ENCODE data around the gene FAT3.

FAT3 gene

GRCh38 chr11:92224407-92225124 lies at the start of gene FAT3:
TSS of gene FAT3 (plus strand) at chr11:92224818. CDS start at chr11:92352113, 127,295 bp downstream.
- peak; percentile 78 for DNase-seq (ENCODE audit: low spot score)

DNA sequence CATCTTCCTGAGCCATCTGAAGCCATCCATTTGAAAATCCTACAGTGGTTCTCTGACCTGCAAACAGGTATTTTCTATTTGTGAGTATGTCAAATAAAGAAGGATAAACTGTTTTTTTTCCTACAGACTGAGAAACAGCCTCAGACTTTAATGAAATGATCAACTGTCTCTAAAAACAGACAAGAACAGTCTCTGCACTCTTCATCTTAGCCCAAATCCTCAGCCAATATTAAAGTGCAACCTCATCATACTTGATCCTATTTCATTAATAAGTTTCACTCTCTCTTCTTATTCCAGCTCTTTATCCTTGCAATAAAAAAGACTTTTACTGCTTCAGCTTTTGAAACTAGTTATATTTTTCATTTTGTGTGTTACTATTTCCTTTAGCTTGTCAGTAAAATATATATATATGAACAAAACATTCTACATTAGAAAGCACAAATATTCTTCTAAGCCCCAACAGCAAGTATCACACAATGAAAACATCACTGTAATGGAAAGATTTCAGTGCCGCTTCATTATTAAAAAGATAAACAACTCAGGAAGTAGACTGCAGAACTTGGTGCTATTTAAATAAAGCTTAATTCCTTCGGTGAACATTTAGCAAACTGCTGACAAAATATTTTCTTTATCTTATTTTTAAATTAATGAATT lies 45.5 kb upstream of the FAT3 start:
- no peak for DNase-seq (ENCODE audit: low spot score)

- no peak for DNase-seq (ENCODE audit: low spot score)
Observed at GRCh38 chr11:92180226-92180625, 44.4 kb upstream of the FAT3 start.

- no peak for DNase-seq (ENCODE audit: low spot score)
Observed at GRCh38 chr11:92180664-92181251, 43.9 kb upstream of the FAT3 start.

- no peak for DNase-seq (ENCODE audit: low spot score)
Observed at GRCh38 chr11:92190535-92191206, 33.9 kb upstream of the FAT3 start.

DNA sequence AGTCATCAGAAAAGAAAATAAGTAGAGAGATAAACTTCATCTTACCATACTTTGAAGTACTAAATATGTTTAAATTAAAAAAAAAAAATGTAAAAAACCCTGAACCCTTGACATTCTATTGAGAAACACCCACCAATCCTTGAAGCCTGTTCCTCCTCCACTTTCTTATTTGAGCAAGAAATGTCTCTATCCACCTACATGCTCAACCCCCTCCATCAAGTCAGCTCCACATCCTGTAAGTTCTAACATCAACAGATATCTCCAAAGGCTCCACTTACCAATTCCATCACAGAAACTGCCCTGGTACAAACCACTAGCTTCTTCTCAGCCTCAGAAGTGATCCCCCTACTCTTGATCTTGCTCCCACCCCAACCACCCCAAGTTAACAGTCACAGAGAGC lies 32.5 kb upstream of the FAT3 start:
- no peak for DNase-seq (ENCODE audit: low spot score)

- DNase-seq (ENCODE audit: low spot score), result no peak
Observed at GRCh38 chr11:92198268-92198667, 26.4 kb upstream of the FAT3 start.

GRCh38 chr11:92199991-92200390 lies 24.6 kb upstream of the FAT3 start:
- DNase-seq (ENCODE audit: low spot score), result peak; percentile 66

DNA sequence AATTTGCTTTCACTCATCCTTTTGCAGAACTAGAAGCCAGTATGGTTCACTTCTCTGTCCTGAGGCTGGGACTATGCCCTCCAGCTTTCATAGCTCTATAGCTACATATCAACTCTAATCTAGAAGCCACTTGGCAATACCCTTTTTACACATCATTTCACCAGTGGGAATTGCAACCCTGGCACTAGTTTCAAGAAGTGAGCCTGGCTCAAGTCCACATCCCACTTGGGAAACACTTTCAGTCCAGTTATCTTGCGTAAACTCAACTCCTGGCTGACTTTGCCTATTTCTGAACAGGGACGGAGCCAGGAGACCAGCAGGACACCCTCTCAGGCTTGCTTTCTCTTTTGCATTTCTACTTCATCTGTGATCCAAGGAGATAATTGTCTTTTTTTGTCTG lies 19.9 kb upstream of the FAT3 start:
- DNase-seq (ENCODE audit: low spot score), result no peak

- no peak for DNase-seq (ENCODE audit: low spot score)
Observed at GRCh38 chr11:92206441-92206840, 18.2 kb upstream of the FAT3 start.

GRCh38 chr11:92211576-92212167 lies 12.9 kb upstream of the FAT3 start:
- peak; percentile 47 for DNase-seq (ENCODE audit: low spot score)

DNA sequence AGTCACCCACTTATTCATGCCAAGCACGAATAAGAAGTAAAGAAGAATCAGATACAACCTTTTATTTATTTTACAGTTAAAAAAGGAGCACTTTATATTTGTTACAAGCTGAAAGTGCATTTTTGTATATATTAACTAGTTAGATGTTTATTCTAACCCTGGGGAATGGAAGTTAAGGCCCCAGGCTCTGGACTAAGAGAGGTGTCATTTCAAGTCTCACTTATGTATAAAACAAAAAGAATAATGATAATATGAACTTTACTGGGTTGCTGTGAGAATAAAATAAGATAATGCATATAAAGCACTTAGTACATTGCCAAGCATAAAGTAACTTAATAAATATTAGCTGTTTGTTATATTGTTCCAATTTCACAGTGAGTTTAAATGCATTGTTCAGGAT lies 12.1 kb upstream of the FAT3 start:
- DNase-seq (ENCODE audit: low spot score), result no peak

GRCh38 chr11:92216789-92217188 lies 7.8 kb upstream of the FAT3 start:
- no peak for DNase-seq (ENCODE audit: low spot score)

GRCh38 chr11:92219476-92219875 lies 5.1 kb upstream of the FAT3 start:
- no peak for DNase-seq (ENCODE audit: low spot score)

- DNase-seq (ENCODE audit: low spot score), result no peak
Observed at GRCh38 chr11:92222701-92223100, 1.9 kb upstream of the FAT3 start.

DNA sequence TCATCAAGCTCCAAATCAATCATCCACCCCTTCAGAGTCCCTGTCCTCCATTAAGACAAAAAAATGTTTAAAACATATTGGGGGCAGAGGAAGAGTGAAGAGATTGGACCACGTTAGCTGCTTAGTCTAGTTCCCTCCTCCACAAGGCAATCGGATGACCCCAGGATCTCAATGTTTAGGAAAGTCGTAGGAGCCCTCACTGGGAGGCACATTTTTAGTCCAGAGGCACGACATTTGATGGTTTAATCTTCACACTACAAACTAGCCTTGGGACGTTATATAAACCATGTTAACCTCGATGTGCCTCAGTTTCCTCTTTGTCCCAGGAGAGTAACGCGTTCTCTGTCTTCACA lies 588 bp upstream of the FAT3 start:
- DNase-seq (ENCODE audit: low spot score), result no peak

GRCh38 chr11:92225125-92225567 lies 528 bp downstream of the FAT3 start:
- DNase-seq (ENCODE audit: low spot score), result no peak

DNA sequence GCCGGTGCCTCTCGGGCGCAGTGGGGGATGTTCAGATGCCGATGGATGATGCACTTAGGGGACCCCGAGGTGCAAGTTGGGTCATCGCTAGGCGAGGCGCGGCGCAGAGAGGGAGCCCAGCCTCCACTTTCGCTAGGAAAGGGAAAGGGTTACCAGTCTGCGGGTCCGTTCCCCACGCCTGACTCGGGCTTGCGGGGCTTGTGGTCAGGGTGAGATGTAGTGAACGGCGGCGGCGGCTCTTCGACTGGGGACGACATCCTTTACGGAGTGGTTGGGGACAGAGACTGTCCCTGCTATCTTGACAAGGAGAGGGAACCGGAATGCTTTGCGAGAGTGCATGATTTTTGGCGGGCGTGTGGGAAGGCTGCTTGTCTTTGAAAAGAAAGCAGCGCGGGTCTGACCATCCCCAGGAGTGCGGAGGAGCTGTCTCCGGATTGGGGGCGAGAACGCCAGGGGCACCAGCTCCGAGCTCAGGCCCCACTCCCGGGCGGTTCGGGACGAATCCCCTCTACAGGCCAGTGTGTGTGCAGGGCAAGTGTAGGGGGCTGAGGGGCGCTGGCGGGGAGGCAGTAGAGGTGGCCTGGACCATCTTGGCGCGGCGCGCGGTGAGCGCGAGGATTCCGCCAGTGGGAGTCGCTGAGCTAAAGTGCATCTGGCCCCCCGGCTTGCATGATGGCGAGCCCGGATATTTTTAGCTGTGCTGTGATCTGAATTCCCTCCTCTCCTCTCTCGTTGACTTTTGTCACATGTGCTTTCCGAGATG lies 1.1 kb downstream of the FAT3 start:
- peak; percentile 53 for DNase-seq (ENCODE audit: low spot score)

- DNase-seq (ENCODE audit: low spot score), result peak; percentile 57
Observed at GRCh38 chr11:92226331-92227229, 2.0 kb downstream of the FAT3 start.

GRCh38 chr11:92227230-92227814 lies 2.7 kb downstream of the FAT3 start:
- DNase-seq (ENCODE audit: low spot score), result peak; percentile 23

Measured in D341Med (cell line).